Limb (tissue), 2 donors: ENCODE data around the gene GIT2.
"Not testable (repeated sequence)": the region's sequence is repeated elsewhere in the genome, so short reads cannot be mapped to it uniquely, and the experiment has no call there.

Source experiments
- DNase-seq, 2 donors: peaks; one replicate each; pipeline ENCODE4 v3.0.0-alpha.2; 2016; ENCODE audit errors: extremely low spot score in 2 of 2

Gene GIT2

DNA sequence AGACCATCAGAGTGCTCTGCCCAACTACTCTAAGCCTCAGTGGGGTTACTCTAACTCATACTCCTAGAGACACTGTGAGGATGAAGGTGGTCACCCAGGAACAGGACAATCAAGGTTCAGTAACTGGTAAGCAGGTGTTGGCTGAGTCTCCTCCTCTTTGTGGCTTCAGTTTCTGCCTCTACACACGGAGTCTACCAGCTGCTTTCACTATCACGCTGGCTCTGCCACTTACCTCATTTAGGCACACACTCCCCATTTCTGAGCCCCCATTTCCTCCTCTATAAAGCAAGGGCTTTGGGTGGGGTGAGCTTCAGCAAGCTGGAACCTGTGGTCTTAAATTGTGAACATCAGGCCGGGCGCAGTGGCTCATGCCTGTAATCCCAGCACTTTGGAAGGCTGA is 103.4 kb downstream of the GIT2 start:
- DNase-seq, result no peak

DNA sequence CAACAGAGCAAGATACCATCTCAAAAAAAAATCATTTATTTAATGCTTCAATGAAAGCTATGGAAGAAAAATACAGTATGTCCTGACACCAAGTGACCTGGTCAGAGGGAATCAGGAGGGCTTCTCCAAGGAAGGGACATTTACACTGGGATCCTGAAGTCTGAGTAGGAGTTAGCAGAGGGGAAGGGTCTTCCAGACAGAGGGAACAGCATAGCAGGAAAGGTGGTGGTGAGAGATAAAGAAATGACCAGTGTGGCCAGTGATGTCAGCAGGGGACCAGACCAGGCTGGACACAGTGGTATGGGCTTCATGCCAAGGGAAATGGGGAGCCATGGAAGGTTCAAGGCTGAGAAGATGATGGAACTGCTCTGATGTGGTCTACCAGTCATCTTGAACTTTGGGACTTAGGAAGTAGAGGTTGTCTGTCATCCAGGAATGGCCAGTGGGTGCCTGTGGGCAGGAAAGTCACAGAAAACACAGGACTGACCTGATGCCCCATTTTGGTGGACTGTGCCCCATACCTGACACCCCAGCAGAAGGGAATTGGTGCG is 103.9 kb downstream of the GIT2 start:
- DNase-seq, result no peak

DNA sequence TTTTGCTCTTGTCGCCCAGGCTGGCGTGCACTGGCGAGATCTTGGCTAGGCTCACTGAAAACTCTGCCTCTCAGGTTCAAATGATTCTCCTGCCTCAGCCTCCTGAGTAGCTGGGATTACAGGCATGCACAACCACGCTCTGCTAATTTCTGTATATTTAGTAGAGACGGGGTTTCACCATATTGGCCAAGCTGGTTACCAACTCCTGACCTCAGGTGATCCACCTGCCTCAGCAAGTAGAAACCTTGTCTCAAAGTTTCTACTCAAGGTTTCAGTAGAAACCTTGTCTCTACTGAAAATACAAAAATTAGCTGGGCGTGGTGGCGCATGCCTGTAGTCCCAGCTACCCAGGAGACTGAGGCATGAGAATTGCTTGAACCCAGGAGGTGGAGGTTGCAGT is 104.4 kb downstream of the GIT2 start:
- not testable (repeated sequence) for DNase-seq

DNA sequence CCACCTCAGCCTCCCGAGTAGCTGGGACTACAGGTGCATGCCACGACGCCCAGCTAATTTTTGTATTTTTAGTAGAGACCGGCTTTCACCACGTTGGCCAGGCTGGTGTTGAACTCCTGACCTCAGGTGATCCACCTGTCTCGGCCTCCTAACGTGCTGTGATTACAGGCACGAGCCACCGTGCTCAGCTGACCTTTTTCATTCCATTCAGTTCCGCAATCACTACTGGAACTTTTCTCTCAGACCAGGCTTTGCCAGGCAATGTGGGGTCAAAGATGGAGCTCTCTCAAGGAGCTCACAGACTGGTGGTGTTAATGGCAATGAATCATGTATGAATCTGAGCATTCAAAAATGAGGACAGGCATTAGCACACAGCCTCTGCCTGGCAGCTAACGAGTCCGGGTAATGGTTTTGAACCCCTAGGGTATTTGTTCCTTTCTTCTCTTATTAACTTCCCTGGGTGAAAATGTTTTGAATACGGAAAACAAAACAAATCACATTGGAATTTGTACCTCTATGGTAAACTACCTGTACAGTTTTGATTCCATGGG is 105.5 kb downstream of the GIT2 start:
- DNase-seq, result no peak

DNA sequence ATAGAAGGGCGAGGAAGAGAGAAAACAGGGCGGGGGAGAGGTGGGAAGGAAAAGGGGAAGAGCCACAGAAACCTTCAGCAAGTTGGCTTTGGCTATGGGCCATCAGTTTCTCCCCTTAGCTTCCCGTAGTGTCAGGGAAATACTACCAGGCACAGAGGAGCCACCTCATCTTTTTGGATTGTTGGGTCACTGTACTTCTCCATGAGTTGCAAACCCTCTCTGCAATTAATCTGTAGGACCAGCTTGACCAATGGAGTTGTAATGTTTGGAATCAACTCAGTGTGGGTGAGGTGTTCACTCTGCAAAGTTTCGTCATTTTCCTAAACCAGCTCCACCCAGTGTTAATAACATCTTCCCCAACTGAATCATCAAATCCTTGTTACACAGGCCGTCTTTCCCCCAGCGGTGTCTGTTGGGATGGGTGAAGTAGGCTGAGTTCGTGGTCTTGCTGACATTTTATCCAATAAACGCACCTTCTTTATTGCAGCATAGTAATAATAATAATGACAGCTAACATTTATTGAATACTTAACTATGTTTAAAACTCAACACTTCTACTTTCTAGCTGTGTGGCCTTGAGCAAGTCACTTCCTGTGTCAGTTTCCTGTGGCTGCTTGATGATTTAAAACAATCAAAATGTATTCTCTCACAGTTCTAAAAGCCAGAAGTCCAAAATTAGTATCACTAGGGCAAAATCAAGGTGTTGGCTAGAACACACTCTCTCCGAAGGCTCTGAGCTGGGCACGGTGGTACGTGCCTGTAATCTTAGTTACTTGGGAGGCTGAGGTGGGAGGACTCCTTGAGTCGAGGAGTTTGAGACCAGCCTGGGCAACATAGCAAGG is 107.8 kb downstream of the GIT2 start:
- no peak for DNase-seq

DNA sequence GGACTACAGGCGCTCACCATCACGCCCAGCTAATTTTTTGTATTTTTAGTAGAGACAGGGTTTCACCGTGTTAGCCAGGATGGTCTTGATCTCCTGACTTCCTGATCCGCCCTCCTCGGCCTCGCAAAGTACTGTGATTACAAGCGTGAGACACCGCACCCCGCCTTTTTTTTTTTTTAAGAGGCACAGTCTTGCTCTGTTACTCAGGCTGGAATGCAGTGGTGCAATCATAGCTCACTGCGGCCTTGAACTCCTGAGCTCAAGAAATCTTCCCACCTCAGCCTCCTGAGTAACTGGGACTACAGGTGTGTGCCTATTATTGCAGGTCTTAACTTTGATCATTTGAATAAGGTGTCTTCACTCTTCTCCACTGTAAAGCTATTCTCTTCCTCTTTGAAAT is 110.6 kb downstream of the GIT2 start:
- no peak for DNase-seq

DNA sequence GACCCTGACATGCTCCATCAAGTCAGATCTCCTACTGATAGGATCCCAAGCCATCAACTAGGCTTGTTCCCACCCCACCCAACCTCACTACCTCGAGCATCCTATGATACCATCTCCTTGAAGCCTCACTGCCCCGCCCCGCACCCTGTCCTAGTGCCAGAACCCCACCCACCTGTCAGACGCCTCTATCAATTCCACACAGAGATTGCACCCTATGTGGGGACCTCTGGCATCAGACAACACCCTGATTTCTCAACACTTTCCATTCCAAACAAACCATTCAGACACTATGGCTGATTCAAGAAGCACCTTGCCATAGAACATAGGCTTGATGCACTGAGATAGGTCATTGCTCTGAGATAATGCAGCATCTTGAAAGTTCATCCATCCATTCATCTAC is 112.7 kb downstream of the GIT2 start:
- no peak for DNase-seq

DNA sequence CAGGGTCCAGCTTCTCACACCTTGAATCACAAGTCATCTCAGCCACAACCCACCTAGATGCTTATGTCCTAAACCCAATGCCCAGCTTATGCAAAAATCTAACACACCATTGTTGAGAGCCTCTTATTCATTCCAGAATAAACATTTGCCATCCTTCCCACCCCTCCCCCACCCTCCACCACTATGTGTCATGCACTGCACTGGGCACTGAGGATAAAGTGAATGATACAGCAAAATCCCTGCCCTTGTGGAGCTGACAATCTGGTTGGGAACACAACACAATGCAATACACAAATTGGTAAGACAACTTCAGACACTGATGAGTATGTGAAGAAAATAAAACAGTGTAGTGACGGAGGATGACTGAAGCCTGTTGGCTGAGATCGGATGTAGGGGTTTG is 114.4 kb downstream of the GIT2 start:
- no peak for DNase-seq

DNA sequence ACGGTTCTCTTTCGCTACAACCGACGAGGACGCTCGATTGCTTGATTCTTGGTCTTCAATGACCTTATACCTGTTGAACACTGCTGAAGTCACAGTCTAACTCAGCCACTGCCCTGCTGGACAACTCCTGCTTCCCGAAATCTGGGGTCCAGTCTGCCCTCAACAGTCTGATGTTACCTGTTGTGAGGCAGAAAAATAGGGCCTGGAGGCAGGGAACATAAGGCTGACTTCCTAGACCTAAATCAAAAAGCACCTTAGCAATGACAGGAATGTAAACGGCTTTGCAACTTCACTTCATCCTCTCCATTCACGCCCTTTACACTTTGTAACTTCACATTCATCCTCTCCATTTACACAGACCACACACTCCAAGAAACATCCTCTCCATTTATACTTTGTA is 115.2 kb downstream of the GIT2 start:
- no peak for DNase-seq

DNA sequence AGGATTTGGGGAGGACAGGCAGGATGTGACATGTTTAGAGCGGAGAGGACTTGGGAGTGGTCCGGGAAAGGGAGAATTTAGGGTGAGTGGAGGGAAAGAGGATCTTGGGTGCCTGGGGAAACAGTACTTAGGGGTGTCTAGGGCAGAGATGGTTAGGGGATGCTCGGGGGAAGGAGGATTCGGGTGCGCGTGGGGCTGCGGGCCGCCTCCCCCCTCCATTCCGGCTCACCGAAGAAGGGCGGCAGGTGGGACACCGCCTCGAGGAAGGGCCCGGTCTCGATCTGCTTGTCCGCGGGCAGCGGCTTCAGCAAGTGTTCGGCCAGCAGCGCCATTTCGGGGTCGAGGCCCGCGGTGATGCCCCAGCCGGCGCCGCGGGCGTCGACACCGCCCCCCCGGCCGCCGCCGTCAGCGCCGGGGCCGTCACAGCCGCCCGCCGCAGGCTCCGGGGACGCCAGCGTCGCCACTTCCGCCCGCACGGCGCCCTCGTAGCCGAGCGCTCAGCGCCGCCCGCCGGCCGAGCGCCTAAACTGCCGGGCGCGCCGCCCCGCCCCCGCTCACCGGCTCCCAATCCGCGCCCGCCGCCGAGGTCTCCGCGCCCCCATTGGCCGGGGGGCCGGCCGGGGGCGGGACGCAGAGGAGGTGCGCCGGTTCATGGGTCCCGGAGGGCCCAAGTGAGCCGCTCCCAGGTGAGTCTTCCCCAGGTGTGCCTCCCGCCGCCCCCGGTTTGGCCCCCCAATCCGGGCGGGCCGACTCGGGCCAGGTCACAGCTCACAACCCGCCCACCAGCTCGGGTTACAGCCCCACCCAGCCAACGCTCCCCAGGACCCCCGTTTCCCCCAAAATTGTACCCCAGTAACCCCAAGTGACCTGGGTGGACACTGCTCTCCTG is 115.9 kb downstream of the GIT2 start, which contains the start of gene GLTP:
TSS of gene GLTP (minus strand) at position 499 of the 889 bp plus-strand sequence. CDS start at position 332, 167 bp downstream.
- DNase-seq, result peak; percentile 87 to 92
